EL (cell line): Measurements from ENCODE around the gene SNCB.
"Not testable (repeated sequence)": the region's sequence is repeated elsewhere in the genome, so short reads cannot be mapped to it uniquely, and the experiment has no call there.

ENCODE experiments used
- DNase-seq: peaks from one replicate; pipeline ENCODE4 v3.0.0-alpha.2; 2016

The SNCB gene

GRCh38 chr5:176596689-176597416 is 33.5 kb downstream of the SNCB start:
- no peak for DNase-seq

DNA sequence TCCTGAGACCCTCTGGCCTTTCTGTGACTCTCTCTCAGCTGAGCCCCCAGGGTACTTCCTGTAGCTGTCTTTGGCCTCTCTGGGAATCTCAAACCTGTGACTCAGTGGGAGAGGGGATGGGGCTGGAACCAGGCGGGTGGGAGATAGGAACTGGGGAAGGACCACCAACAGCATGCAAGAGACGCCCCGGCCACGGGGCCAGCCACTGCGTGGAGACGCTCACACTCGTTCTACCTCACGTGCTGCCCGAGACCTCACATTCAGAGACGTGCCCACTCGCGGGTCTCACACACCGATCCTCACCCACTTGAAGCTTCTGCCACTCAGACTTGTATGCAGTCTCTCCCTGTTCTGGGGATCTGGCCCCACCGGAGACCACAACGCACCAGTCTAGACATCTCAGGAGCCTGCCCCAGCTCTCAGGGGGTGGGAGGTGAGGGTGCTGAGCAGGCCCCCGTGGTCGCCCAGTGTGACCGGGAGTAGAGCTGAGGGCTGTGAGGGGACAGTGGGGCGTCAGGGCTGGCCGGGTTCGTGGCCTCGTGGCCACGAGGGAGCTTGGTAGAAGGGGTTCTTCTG is 34.2 kb downstream of the SNCB start:
- no peak for DNase-seq

DNA sequence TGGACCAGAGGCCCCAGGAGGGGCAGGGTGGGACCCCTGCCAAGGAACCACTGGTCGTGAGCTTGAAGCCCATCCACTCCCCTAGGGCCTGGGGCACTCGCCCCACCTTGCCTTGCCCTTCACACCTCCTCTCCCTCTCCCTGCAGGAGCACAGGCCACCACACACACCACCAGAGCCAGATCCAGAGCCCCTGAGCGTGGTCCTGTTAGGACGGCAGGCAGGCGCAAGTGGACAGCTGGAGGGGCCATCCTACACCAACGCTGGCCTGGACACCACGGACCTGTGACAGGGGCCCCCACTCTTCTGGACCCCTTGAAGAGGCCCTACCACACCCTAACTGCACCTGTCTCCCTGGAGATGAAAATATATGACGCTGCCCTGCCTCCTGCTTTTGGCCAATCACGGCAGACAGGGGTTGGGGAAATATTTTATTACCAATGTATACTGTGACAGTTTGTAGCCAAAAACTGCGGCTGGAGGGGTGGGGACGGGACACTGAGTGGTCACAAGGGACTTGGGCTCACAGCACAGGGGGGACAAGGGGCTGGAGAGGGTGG is 34.9 kb downstream of the SNCB start:
- no peak for DNase-seq

DNA sequence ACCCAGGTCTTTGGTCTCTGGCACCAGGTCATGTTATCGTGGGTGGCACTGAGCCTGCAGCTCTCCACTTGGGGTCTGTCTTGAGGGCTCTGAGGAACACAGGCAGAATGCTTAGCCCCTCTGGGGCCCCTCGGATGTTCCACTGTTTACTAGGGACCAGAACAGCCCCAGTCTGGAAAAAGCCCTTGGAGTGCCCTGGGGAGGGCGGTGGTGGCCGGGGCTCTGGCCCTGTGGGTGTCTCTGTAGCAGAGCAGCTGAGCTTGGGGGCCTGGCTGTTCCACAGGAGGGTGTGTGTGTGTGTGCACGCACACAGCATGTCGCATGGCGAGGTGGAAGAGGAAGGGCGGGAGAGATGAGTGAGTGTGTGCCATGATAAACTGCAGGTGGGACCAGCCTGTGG is 35.8 kb downstream of the SNCB start:
- no peak for DNase-seq

- no peak for DNase-seq
These were observed 37.0 kb downstream of the SNCB start for GRCh38 chr5:176593273-176593869.

DNA sequence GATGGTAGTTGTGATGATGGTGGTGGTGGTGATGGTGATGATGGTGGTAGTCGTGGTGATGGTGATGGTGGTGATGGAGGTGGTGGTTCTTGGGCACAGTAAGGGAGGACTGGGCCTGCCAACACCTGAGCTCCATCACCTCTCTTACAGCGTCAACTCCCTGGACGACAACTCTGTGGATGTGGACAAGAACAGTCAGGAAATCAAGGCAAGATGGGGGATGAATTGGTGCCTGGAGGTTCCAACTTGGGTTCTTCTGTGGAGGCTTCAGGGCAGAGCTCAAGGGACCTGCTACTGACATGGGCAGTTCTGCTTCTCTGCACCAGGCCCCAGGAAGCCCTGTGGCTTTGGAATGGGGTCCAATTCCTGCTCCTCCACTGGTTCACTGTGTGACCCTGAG is 37.8 kb downstream of the SNCB start:
- no peak for DNase-seq

DNA sequence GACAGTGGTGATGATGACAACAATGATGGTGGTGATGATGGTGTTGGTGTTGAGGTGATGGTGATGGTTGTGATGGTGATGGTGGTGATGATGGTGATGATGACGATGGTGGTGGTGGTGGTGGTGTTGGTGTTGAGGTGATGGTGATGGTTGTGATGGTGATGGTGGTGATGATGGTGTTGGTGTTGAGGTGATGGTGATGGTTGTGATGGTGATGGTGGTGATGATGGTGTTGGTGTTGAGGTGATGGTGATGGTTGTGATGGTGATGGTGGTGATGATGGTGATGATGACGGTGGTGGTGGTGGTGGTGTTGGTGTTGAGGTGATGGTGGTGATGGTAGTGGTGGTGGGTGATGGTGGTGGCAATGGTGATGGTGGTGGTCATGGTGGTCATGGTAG is 38.7 kb downstream of the SNCB start:
- not testable (repeated sequence) for DNase-seq

GRCh38 chr5:176590035-176590717 is 40.2 kb downstream of the SNCB start:
- DNase-seq = no peak

GRCh38 chr5:176589039-176589769 is 41.1 kb downstream of the SNCB start:
- DNase-seq = no peak

DNA sequence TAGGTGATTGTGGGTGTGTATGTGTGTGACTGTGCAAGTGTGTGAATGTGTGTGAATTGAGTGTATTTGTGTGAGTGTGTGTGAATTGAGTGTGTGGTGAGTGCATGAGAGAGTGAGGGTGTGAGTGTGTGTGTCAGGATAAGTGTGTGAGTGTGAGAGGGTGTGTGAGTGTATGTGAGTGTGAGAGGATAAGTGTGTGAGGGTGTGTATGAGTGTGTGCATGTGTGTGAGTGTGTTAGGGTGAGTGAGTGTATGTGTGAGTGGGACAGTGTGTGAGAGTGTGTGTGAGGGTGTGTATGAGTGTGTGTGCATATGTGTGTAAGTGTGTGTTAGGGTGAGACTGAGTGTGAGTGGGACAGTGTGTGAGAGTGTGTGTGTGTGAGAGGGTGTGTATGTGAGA is 42.0 kb downstream of the SNCB start:
- DNase-seq = no peak

DNA sequence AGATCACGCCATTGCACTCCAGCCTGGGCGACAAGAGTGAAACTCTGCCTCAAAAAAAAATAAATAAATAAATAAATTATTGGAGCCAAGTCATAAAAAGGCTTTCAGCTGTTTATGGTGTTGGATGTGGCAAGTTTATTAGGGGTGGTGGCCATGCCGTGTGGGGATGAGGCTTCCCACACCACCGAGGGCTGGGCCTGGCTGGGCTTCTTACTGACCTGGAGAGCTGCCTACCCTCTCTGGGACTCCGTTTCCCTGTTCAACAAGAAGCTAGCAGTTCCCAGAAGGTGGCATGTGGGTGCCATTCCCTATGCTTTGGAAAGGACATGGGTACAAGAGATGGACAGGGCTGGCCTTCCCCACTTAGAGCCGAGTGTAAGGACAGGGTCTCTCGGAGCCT is 42.9 kb downstream of the SNCB start:
- DNase-seq = no peak

- DNase-seq = no peak
These were observed 47.3 kb downstream of the SNCB start for GRCh38 chr5:176583076-176583475.

DNA sequence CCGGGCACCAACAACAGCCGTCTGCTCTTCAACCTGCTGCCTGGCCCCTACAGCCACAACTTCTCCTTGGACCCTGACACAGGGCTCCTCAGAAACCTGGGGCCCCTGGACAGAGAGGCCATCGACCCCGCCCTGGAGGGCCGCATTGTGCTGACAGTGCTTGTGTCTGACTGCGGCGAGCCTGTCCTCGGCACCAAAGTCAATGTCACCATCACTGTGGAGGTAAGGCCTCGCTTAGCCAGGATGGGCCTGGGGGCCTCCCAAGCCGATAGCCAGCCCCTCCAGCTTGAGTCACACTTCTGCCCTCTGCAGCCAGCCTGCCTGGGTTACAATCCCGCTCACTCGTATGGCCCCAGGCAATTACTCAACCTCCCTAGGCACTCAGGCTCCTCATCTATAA is 49.0 kb downstream of the SNCB start:
- DNase-seq = no peak

DNA sequence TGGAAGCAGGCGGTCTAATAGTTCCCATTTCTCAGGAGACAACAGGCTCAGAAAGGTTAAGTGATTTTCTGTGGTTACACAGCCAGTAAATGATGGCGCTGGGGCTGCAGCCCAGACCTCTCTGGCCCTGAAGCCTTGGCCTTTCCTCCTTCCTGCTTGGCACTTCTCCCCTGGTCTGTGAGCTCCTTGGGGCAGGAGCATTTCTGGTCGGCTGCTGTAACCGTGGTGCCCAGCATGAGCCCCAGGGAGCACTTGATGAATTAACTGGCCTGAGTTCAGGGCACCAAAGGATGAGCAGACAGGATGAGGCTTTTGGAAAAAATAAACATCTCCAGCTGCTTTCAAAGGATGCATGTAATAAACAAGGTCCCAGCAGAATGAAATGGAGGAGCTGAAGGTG is 51.0 kb downstream of the SNCB start:
- DNase-seq = no peak

DNA sequence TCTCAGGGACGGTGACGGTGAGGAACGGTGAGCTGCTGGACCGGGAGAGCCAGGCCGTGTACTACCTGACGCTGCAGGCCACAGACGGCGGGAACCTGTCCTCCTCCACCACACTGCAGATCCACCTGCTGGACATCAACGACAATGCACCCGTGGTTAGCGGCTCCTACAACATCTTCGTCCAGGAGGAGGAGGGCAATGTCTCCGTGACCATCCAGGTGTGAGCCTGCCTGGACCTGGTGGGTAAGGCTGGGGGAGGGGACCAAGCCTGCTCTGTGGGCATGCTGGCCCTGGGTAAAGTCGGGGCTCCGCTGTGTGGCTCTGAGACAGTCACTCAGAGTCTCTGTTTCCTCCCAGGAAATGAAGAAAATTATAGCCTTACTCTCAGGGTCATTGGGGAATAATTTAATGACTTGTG is 51.9 kb downstream of the SNCB start:
- peak; percentile 40 for DNase-seq

GRCh38 chr5:176577312-176578176 is 52.8 kb downstream of the SNCB start:
- DNase-seq = no peak

DNA sequence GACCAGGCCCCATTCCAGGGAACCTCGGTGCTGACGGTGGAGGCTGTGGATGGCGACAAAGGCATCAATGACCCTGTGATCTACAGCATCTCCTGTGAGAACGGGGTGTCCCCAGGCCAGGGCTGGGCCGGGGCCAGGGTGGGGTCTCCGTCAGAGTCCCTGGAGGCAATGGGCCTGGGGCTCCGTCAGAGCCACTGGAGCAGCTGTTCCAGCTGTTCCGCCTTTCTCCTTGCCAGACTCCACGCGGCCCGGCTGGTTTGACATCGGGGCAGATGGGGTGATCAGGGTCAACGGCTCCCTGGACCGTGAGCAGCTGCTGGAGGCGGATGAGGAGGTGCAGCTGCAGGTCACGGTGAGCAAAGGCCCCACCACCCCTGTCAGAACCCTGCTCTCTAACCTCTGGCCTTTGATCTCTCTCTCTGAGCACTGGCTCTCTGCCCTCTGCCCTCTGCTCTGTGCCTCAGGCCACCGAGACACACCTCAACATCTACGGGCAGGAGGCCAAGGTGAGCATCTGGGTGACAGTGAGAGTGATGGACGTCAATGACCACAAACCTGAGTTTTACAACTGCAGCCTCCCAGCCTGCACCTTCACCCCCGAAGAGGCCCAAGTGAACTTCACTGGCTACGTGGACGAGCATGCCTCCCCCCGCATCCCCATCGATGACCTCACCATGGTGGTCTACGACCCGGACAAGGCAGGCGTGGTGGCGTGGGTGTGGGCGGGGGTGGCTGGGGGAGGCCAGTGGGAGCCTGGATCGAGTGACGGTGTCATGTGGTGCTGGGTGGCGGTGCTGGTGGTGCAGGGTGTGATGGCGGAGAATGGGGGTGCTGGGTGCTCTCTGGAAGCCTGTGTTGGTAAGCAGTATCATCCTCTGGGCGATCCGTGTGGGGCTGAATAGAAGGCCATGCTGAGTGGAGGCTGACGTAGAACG is 54.6 kb downstream of the SNCB start:
- no peak for DNase-seq

- DNase-seq = no peak
These were observed 55.3 kb downstream of the SNCB start for GRCh38 chr5:176575066-176575465.

DNA sequence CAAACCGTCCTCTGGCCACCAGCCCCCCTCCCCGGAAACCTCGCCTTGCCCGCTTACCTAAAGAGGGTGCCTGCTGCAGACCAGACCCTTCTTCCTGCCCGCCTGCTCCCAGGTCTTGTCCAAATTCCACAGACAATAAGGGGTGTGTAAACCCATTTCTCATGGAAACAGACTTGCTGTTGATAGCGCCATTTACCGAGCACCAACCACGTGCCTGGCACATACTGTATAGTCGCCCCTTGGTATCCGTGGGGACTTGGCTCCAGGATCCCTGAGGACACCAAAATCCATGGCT is 56.1 kb downstream of the SNCB start:
- DNase-seq = no peak

DNA sequence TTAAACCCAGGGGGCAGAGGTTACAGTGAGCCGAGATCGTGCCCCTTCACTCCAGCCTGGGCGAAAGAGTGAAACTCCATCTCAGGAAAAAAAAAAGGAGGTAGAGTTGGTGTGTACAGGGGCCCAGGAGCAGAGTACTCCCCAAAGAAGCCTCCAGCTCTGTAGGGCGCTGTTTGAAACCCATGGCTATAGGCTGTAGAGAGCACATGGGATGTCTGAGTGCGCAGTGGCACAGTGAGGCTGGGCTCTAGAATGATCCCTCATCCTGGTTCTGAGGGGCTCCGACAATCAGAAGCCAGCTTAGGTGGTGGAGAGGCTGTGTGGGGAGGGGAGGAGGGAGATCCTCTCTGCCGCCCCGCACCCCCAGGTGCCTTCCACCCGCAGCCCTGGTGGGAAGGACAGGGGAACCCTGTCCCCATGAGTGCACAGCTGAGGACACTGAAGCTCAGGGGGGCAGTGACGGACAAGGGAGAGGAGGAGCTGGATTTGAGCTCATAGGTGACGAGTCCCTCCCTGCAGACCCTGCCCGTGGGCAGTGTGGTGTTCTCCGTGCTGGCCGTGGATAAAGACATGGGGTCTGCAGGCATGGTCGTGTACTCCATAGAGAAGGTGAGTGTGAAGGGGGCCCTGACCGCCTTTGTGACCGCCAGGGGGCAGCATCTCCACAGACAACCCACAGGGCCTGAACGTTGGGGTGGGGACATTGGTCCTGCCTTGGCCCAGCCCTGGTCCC is 56.6 kb downstream of the SNCB start:
- DNase-seq = peak; percentile 55
